H1 (cell line): ENCODE measurements around the gene NR2F1-AS1. TPM values are rescaled to one million over a fixed set of nuclear protein-coding genes. Genes with fewer than 3 reads are reported as not detected.

Experiments
- CTCF ChIA-PET: fragments of 300-600 bp; sonication (Branson Sonifier 250); formaldehyde crosslinking; loops from one replicate; lab custom pipeline; 2021; ENCODE audit not compliant: partially characterized antibody; lab: Charles Lee
- POLR2A ChIA-PET: fragments of 300-600 bp; sonication (Branson Sonifier 250); formaldehyde crosslinking; loops from one replicate; lab custom pipeline; 2021; ENCODE audit warnings: inconsistent platforms; ENCODE audit not compliant: partially characterized antibody; lab: Charles Lee
- DNase-seq, 2 experiments: peaks; one replicate each; pipeline versions ENCODE4 v3.0.0 to v3.0.0-alpha.2; 2010 to 2022; ENCODE audit warnings: low spot score in 2 of 2, low read depth in 1 of 2, mixed read lengths in 1 of 2
- FAIRE-seq: peaks from 2 replicates; lab custom pipeline; 2011; peaks lifted over from hg19 to GRCh38; lab: Jason Lieb, UNC
- H2AFZ ChIP-seq: 2 replicates; pipeline ENCODE4 v1.8.1; 2012; ENCODE audit warnings: low read length, inconsistent platforms
- H2AK5ac ChIP-seq: 2 replicates; pipeline ENCODE4 v1.6.1; 2013; ENCODE audit warnings: low read depth, low read length
- H2BK120ac ChIP-seq: replicated peaks from 2 replicates; pipeline ENCODE3; 2013; ENCODE audit warnings: low read depth, low read length, inconsistent platforms
- H2BK12ac ChIP-seq: 2 replicates; pipeline ENCODE4 v1.6.1; 2013; ENCODE audit warnings: low read depth, low read length
- H2BK15ac ChIP-seq: 2 replicates; pipeline ENCODE4 v1.6.1; 2013; ENCODE audit warnings: low read length
- H2BK20ac ChIP-seq: 2 replicates; pipeline ENCODE4 v1.6.1; 2013; ENCODE audit warnings: low read length
- H2BK5ac ChIP-seq: 2 replicates; pipeline ENCODE4 v1.6.1; 2013; ENCODE audit warnings: low read depth, low read length
- H3K14ac ChIP-seq: 2 replicates; pipeline ENCODE4 v1.6.1; 2013; ENCODE audit warnings: inconsistent platforms; ENCODE audit not compliant: insufficient read length
- H3K18ac ChIP-seq: 2 replicates; pipeline ENCODE4 v1.6.1; 2013; ENCODE audit warnings: low read length; ENCODE audit errors: extremely low read depth
- H3K23ac ChIP-seq: 2 replicates; pipeline ENCODE4 v1.6.1; 2013; ENCODE audit warnings: inconsistent platforms; ENCODE audit not compliant: insufficient read length
- H3K23me2 ChIP-seq: 2 replicates; pipeline ENCODE4 v1.6.1; 2013; ENCODE audit warnings: low read depth, low read length
- H3K27ac ChIP-seq: 2 replicates; pipeline ENCODE4 v1.6.1; 2011; ENCODE audit warnings: low read depth, low read length, inconsistent platforms
- H3K27me3 ChIP-seq, 4 experiments: replicated peaks in 1 of 4; 1 replicate in 1 of 4; 2 replicates in 3 of 4; pipeline versions ENCODE4 v1.6.1 to v1.8.1; 2011 to 2013; ENCODE audit warnings: low read length in 3 of 4, mild to moderate bottlenecking in 3 of 4, inconsistent platforms in 2 of 4, mixed read lengths in 2 of 4, moderate library complexity in 1 of 4; ENCODE audit not compliant: control insufficient read depth in 3 of 4, insufficient read depth in 3 of 4; ENCODE audit errors: extremely low read depth in 1 of 4
- H3K36me3 ChIP-seq, 4 experiments: 2 replicates each; pipeline versions ENCODE4 v1.6.1 to v1.8.1; 2011 to 2013; ENCODE audit warnings: mild to moderate bottlenecking in 4 of 4, low read length in 3 of 4, moderate library complexity in 2 of 4, control low read depth in 1 of 4, inconsistent platforms in 1 of 4; ENCODE audit not compliant: insufficient read depth in 4 of 4, control insufficient read depth in 2 of 4
- H3K4ac ChIP-seq: replicated peaks from 2 replicates; pipeline ENCODE3; 2013; ENCODE audit warnings: low read length, low read depth, mixed read lengths, inconsistent platforms; ENCODE audit not compliant: insufficient read length
- H3K4me1 ChIP-seq, 4 experiments: replicated peaks in 1 of 4; 1 replicate in 1 of 4; 2 replicates in 3 of 4; pipeline versions ENCODE4 v1.6.1 to v1.8.1; 2011 to 2013; ENCODE audit warnings: low read length in 3 of 4, inconsistent platforms in 2 of 4, mixed read lengths in 1 of 4; ENCODE audit not compliant: insufficient read depth in 4 of 4, control insufficient read depth in 3 of 4
- H3K4me2 ChIP-seq, 2 experiments: 2 replicates each; pipeline versions ENCODE4 v1.6.1 to v1.8.1; 2011 to 2013; ENCODE audit warnings: low read depth in 2 of 2, low read length in 2 of 2, control low read depth in 1 of 2, inconsistent platforms in 1 of 2, mild to moderate bottlenecking in 1 of 2; ENCODE audit not compliant: insufficient read depth in 1 of 2
- H3K4me3 ChIP-seq, 4 experiments: fragments of 200-600, 300-600 bp in 1 of 4; sonication (generic), shearing (Covaris generic), sonication (Bioruptor Twin) in 1 of 4; 2 replicates each; pipeline versions ENCODE4 v1.5.1 to v1.8.1; 2011 to 2016; ENCODE audit warnings: low read length in 4 of 4, low read depth in 3 of 4, control low read depth in 2 of 4, inconsistent platforms in 2 of 4, mild to moderate bottlenecking in 2 of 4, mixed read lengths in 1 of 4, moderate library complexity in 1 of 4; ENCODE audit not compliant: insufficient read depth in 2 of 4; ENCODE audit errors: extremely low read depth in 1 of 4
- H3K56ac ChIP-seq: replicated peaks from 2 replicates; pipeline ENCODE3; 2013; ENCODE audit warnings: low read depth, mild to moderate bottlenecking, mixed read lengths, low read length, inconsistent platforms; ENCODE audit not compliant: insufficient read length
- H3K79me1 ChIP-seq: 2 replicates; pipeline ENCODE4 v1.6.1; 2013; ENCODE audit warnings: low read depth, low read length, control low read depth
- H3K79me2 ChIP-seq, 2 experiments: 2 replicates each; pipeline versions ENCODE4 v1.6.1 to v1.8.1; 2012 to 2013; ENCODE audit warnings: low read length in 2 of 2, mild to moderate bottlenecking in 2 of 2, inconsistent platforms in 1 of 2; ENCODE audit not compliant: insufficient read depth in 2 of 2, control insufficient read depth in 1 of 2
- H3K9ac ChIP-seq, 4 experiments: replicated peaks in 1 of 4; 1 replicate in 1 of 4; 2 replicates in 3 of 4; pipeline versions ENCODE4 v1.6.1 to v1.8.1; 2011 to 2013; ENCODE audit warnings: low read depth in 3 of 4, low read length in 3 of 4, control low read depth in 2 of 4, mild to moderate bottlenecking in 2 of 4, moderate library complexity in 2 of 4, inconsistent platforms in 1 of 4; ENCODE audit errors: extremely low read depth in 1 of 4
- H3K9me3 ChIP-seq, 2 experiments: 2 replicates each; pipeline versions ENCODE4 v1.6.1 to v1.8.1; 2012 to 2013; ENCODE audit warnings: mild to moderate bottlenecking in 2 of 2, moderate library complexity in 2 of 2, control low read depth in 1 of 2, inconsistent platforms in 1 of 2, low read depth in 1 of 2, low read length in 1 of 2, mixed read lengths in 1 of 2; ENCODE audit not compliant: insufficient read depth in 2 of 2
- H4K20me1 ChIP-seq, 2 experiments: replicated peaks in 1 of 2; 2 replicates each; pipeline versions ENCODE3 to v1.8.1; 2011 to 2013; ENCODE audit warnings: inconsistent platforms in 2 of 2, low read length in 2 of 2, mild to moderate bottlenecking in 1 of 2; ENCODE audit not compliant: insufficient read depth in 2 of 2, control insufficient read depth in 1 of 2
- H4K5ac ChIP-seq: 2 replicates; pipeline ENCODE4 v1.6.1; 2013; ENCODE audit warnings: low read length, low read depth, mixed read lengths, inconsistent platforms; ENCODE audit not compliant: insufficient read length
- H4K8ac ChIP-seq: 2 replicates; pipeline ENCODE4 v1.8.0; 2013; ENCODE audit warnings: mild to moderate bottlenecking, moderate library complexity, low read length, inconsistent platforms; ENCODE audit not compliant: insufficient read depth; ENCODE audit errors: extremely low read depth
- H4K91ac ChIP-seq: replicated peaks from 2 replicates; pipeline ENCODE3; 2013; ENCODE audit warnings: low read length, mixed read lengths, inconsistent platforms; ENCODE audit not compliant: insufficient read length
- ASH2L ChIP-seq: fragments of 200-600, 300-600 bp; sonication (generic); IDR thresholded peaks from one replicate; pipeline ENCODE4 v1.7.1; 2017; ENCODE audit warnings: low read length
- BCL11A ChIP-seq, 2 experiments: IDR thresholded peaks; one replicate each; pipeline ENCODE4 v1.6.1; 2011; ENCODE audit warnings: low read depth in 2 of 2, low read length in 2 of 2, mild to moderate bottlenecking in 2 of 2
- CBX8 ChIP-seq: fragments of 300-800, 300-1000 bp; sonication (generic); IDR thresholded peaks from 2 replicates; pipeline ENCODE4 v1.7.1; 2016; ENCODE audit warnings: low read depth, low read length, borderline replicate concordance
- CEBPB ChIP-seq: IDR thresholded peaks from 2 replicates; pipeline ENCODE4 v1.6.1; 2012; ENCODE audit warnings: low read depth, low read length
- EGR1 ChIP-seq: IDR thresholded peaks from 2 replicates; pipeline ENCODE4 v1.6.1; 2011; ENCODE audit warnings: low read depth, low read length, borderline replicate concordance
- EP300 ChIP-seq, 2 experiments: IDR thresholded peaks; 1 replicate in 1 of 2; 2 replicates in 1 of 2; pipeline ENCODE4 v1.6.1; 2011 to 2012; ENCODE audit warnings: low read depth in 2 of 2, low read length in 2 of 2, mild to moderate bottlenecking in 2 of 2, borderline replicate concordance in 1 of 2, inconsistent platforms in 1 of 2, moderate library complexity in 1 of 2
- GTF2F1 ChIP-seq: IDR thresholded peaks from 2 replicates; pipeline ENCODE4 v1.6.1; 2012; ENCODE audit warnings: low read depth, low read length, improper control_type of control experiment, borderline replicate concordance
- HDAC2 ChIP-seq, 2 experiments: fragments of 300-600 bp in 1 of 2; sonication (generic) in 1 of 2; IDR thresholded peaks; 2 replicates each; pipeline ENCODE4 v1.6.1; 2011 to 2012; ENCODE audit warnings: low read depth in 2 of 2, low read length in 2 of 2, mild to moderate bottlenecking in 2 of 2, moderate library complexity in 2 of 2, borderline replicate concordance in 1 of 2, inconsistent platforms in 1 of 2
- NANOG ChIP-seq: IDR thresholded peaks from 2 replicates; pipeline ENCODE4 v1.6.1; 2011; ENCODE audit warnings: low read length, low read depth, mild to moderate bottlenecking, inconsistent platforms; ENCODE audit not compliant: insufficient read depth, poor library complexity, severe bottlenecking
- NRF1 ChIP-seq: IDR thresholded peaks from 2 replicates; pipeline ENCODE4 v1.6.1; 2011; ENCODE audit warnings: mild to moderate bottlenecking, low read depth, low read length, improper control_type of control experiment
- POU5F1 ChIP-seq: IDR thresholded peaks from 2 replicates; pipeline ENCODE4 v1.6.1; 2011; ENCODE audit warnings: low read depth, mild to moderate bottlenecking, low read length, moderate library complexity
- RXRA ChIP-seq: IDR thresholded peaks from 2 replicates; pipeline ENCODE4 v1.6.1; 2011; ENCODE audit warnings: low read depth, mild to moderate bottlenecking, low read length, moderate library complexity; ENCODE audit not compliant: insufficient read depth
- SIRT6 ChIP-seq: IDR thresholded peaks from one replicate; pipeline ENCODE4 v1.7.1; 2012; ENCODE audit warnings: low read length, inconsistent platforms
- SRF ChIP-seq: IDR thresholded peaks from 2 replicates; pipeline ENCODE4 v1.6.1; 2011; ENCODE audit warnings: mild to moderate bottlenecking, low read depth, low read length, moderate library complexity
- ZNF274 ChIP-seq: IDR thresholded peaks from 2 replicates; pipeline ENCODE4 v1.7.0; 2012; ENCODE audit warnings: low read length, borderline replicate concordance; ENCODE audit errors: extremely low read depth
- WGBS, 2 experiments: shearing (Covaris generic) in 1 of 2; methylation state at CpG; one replicate each; pipeline versions ENCODE4 v1.1.6 to v1.1.7; 2013 to 2015; ENCODE audit warnings: low lambda C conversion rate in 2 of 2, mixed read lengths in 2 of 2, inconsistent platforms in 1 of 2, low coverage in 1 of 2, missing lambda C conversion rate in 1 of 2; ENCODE audit not compliant: insufficient replicate concordance in 2 of 2, insufficient coverage in 1 of 2, insufficient read length in 1 of 2; ENCODE audit errors: extremely low coverage in 1 of 2, missing lambda C conversion rate in 1 of 2; 5-methylcytosine and 5-hydroxymethylcytosine counted together
- polyA plus RNA-seq, 7 experiments: library from polyadenylated mRNA; depleted of rRNA in 3 of 7; stranded (reverse) in 5 of 7; unstranded in 2 of 7; fragments of >200 nt in 5 of 7; fragments of 200-250 nt in 2 of 7; gene quantifications; 1 replicate in 5 of 7; 2 replicates in 1 of 7; 4 replicates in 1 of 7; pipeline versions ENCODE4 v1.2.1 to v1.2.3, GENCODE V29; 2011 to 2013; ENCODE audit warnings: missing spikeins in 2 of 7, mixed read lengths in 2 of 7
- total RNA-seq: library from RNA; stranded (reverse); fragmentation: NEBNext Ultra II Directional; extraction: Animal tissue kit (Norgen Biotek cat#: 25700); gene quantifications from 2 replicates; pipeline ENCODE4 v1.2.1, GENCODE V29; 2021

Gene NR2F1-AS1
- total and polyA plus RNA-seq, 2 of the 8 experiments (the other 6 are each of a cell fraction or from before 2014, with no cell fraction given) = 1.6 to 5.6 TPM

DNA sequence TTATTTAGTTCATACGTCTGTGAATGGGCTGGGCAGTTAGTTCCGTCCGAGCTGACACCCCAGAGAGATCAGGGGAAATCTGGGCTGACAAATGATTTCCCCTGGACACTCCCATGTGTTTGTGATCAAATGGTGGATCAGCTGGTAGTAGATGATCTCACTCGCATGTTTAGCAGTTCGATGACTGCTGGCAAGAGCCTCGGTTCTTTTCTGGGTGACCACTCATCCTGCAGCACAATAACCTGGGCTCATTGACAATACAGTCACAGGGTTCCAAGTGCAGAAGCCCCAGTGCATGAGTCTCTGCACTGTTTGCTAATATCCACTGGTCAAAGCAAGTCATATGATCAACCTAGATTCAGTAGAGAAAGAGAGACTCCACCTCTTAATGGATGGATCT is 155.9 kb downstream of the NR2F1-AS1 start:
- Histone ChIP-seq H4K5ac (no peak overlapping the region), H2BK120ac (no peak overlapping the region), H3K4me3 (no peak overlapping the region), H3K14ac (no peak overlapping the region), H4K8ac (no peak overlapping the region), H4K20me1 (no peaks in the 10 kb centered on the region), H3K4me2 (no peak overlapping the region), H3K79me2 (no peaks in the 10 kb centered on the region), H2AFZ (no peak overlapping the region), H2BK15ac (no peak overlapping the region), H3K23me2 (no peaks in the 10 kb centered on the region), H2AK5ac (no peak overlapping the region), H3K9me3 (no peaks in the 10 kb centered on the region), H3K23ac (no peak overlapping the region), H3K27ac (no peak overlapping the region), H3K4me1 (peaks cover 8 to 22% (median 14%) of the 10 kb centered on the region in 4 experiments; a peak in 6 of 7 replicates), H3K56ac (no peak overlapping the region), H2BK12ac (0 out of 2 replicates have a peak overlapping the region, but pooled peaks have one; percentile 60), H2BK20ac (peak overlapping the region; percentile 66; the same call in 1 of the 2 replicates), H4K91ac (peak overlapping the region; percentile 60), H3K79me1 (no peaks in the 10 kb centered on the region), H3K9ac (no peak overlapping the region), H3K4ac (no peak overlapping the region), H2BK5ac (no peak overlapping the region), H3K18ac (no peak overlapping the region; the same call in 1 of the 2 replicates), H3K27me3 (no peaks in the 10 kb centered on the region), H3K36me3 (no peaks in the 10 kb centered on the region)
- POLR2A ChIA-PET = no interaction called here
- DNase-seq (no peak), FAIRE-seq (no peak)
- 93% methylated on average over 6 of the region's 6 CpGs; no CpG with 5 or more reads in 1 of the 2 experiments for WGBS, 2 experiments
- CTCF ChIA-PET = no interaction called here
- TF ChIP-seq POU5F1 = no peak
- TF ChIP-seq CBX8 = no peak
- no peak for TF ChIP-seq ZNF274
- TF ChIP-seq RXRA = no peak
- TF ChIP-seq BCL11A (IDR thresholded peaks at IDR 0.05; ENCODE audit: low read depth in 2 of 2, low read length in 2 of 2) = no peak
- no peak for TF ChIP-seq NANOG
- TF ChIP-seq EP300 (IDR thresholded peaks at IDR 0.05; ENCODE audit: borderline replicate concordance in 1 of 2, low read depth in 2 of 2, low read length in 2 of 2) = no peak
- TF ChIP-seq NRF1 = no peak
- no peak for TF ChIP-seq ASH2L
- TF ChIP-seq SIRT6 = no peak
- TF ChIP-seq CEBPB = no peak
- TF ChIP-seq HDAC2 (IDR thresholded peaks at IDR 0.05; ENCODE audit: borderline replicate concordance in 1 of 2, low read depth in 2 of 2, low read length in 2 of 2) = no peak
- no peak for TF ChIP-seq SRF
- TF ChIP-seq GTF2F1 = no peak
- TF ChIP-seq EGR1 = no peak
